Bronchial epithelial cell (primary cell): ENCODE data around the gene ZNF592. TPM values are rescaled to one million over a fixed set of nuclear protein-coding genes. Genes with fewer than 3 reads are reported as not detected.

ENCODE experiments used
- DNase-seq: peaks from one replicate; pipeline ENCODE4 v3.0.0-alpha.2; 2010; ENCODE audit warnings: low read depth
- FAIRE-seq: peaks from 2 replicates; lab custom pipeline; 2011; peaks lifted over from hg19 to GRCh38; lab: Jason Lieb, UNC
- H3K27me3 ChIP-seq: 2 replicates; pipeline ENCODE4 v1.5.1; 2011; ENCODE audit warnings: low read length; ENCODE audit not compliant: control insufficient read depth, insufficient read depth
- H3K36me3 ChIP-seq: 2 replicates; pipeline ENCODE4 v1.5.1; 2011; ENCODE audit warnings: low read length; ENCODE audit not compliant: control insufficient read depth, insufficient read depth
- H3K4me3 ChIP-seq: 2 replicates; pipeline ENCODE4 v1.5.1; 2011; ENCODE audit warnings: mild to moderate bottlenecking, low read depth, low read length, control low read depth
- CTCF ChIP-seq: IDR thresholded peaks from 2 replicates; pipeline ENCODE4 v1.5.1; 2011; ENCODE audit warnings: mild to moderate bottlenecking, moderate library complexity, low read length, control low read depth, inconsistent platforms; ENCODE audit not compliant: insufficient read depth, severe bottlenecking
- total RNA-seq: library from RNA; depleted of rRNA; stranded (reverse); fragments of >200 nt; gene quantifications from 2 replicates; pipeline ENCODE4 v1.2.1, GENCODE V29; 2014

ZNF592 gene
- total RNA-seq, 1 donor from 2014 or later: 2.6 TPM

DNA sequence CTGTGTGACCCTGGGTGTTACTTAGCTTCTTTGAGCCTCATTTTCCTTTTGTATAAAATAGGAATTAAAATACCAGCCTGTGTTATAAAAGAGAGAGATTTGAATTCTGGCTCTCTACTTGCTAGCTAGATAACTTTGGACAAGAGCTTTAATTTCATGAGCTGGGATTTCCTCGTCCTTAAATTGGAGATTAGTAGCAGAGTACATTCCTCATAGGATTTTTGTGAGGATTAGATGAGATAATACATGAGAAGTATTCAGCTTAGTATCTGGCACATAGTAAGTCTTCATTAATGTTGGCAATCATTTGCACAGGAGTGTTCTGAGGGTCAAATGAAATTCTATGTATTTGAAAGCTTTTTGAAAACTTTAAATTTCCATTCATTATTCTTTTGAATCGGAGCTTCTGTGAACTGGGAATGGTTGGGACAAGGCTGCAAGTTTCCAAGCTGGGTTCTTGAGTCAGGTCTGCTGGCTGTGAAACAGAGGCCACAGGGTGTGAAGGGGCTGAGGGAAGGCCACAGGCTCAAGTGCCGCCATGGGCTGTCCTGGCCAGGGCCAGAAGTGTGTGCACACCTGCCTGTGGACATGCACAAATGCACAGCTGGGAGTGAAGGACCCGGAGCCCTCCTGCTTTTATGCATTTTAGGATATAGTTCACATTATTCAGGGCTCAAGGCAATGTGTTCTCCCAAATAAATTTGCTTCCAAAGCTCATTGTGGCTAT is 86.0 kb downstream of the ZNF592 start:
- no peak for FAIRE-seq
- H3K4me3 ChIP-seq: no peak overlapping the region
- no peaks in the 10 kb centered on the region for H3K27me3 ChIP-seq
- no peaks in the 10 kb centered on the region for H3K36me3 ChIP-seq
- no peak for DNase-seq
- no peak for TF ChIP-seq CTCF

- TF ChIP-seq CTCF: no peak
- FAIRE-seq: no peak
These were observed 86.6 kb downstream of the ZNF592 start for GRCh38 chr15:84834969-84835368.

DNA sequence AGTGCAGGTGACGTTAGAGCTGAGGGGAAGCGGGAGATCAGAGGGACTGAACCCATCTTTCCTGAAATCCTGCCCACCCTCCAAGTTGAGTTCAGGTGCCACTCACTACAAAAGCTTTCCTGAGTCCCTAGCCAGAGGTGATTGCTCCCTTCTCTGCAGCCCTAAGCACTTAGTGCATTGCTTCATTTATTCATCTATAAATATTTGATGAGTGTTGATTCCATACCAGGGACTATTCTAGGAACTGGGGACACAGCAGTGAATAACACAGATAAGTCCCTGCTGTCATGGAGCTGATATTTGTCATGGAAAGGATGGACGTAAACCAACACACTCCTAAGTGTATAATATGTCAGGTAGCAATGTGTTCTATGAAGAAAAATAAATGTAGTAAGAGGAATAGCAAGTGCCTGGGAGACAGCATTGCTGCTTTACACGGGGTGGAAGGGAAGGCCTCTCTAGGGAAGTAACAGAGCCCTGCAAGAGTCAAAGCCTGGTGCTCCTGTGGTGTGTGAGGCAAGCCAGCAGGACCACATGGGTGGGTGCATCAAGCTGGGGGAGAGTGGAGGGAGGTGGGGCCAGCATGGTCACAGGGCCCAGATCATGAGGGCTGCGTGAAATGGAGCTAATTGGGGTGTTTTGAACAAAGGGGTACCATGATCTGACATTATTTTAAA is 87.4 kb downstream of the ZNF592 start:
- H3K27me3 ChIP-seq: no peaks in the 10 kb centered on the region
- no peaks in the 10 kb centered on the region for H3K36me3 ChIP-seq
- TF ChIP-seq CTCF: no peak
- DNase-seq: no peak
- no peak for FAIRE-seq
- H3K4me3 ChIP-seq: no peak overlapping the region

More at GRCh38 chr15:84834969-84835368, 86.6 kb downstream of the ZNF592 start:
- Histone ChIP-seq H3K4me3 (no peak overlapping the region), H3K27me3 (no peaks in the 10 kb centered on the region), H3K36me3 (no peaks in the 10 kb centered on the region)
- DNase-seq: no peak

DNA sequence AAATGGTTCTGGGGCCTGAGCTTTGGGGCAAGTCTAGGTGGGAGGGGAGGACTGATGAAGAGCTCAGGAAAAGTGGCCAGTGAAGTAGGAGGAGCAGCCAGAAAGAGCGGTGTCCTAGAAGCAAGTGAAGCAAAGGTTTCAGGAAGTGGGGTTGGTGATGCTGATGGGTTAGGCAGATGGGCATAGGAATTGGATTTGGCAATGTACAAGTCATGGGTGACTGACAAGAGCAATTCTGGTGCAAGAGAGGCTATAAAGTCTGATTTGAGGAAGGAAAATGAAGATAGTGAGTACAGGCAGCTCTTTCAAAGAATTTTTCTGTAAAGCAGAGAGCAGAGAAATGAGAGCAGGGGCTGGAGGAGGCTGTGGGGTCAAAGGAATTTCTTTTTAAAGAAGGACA is 88.5 kb downstream of the ZNF592 start:
- Histone ChIP-seq H3K4me3 (no peak overlapping the region), H3K27me3 (no peaks in the 10 kb centered on the region), H3K36me3 (no peaks in the 10 kb centered on the region)
- no peak for FAIRE-seq
- no peak for DNase-seq
- no peak for TF ChIP-seq CTCF

DNA sequence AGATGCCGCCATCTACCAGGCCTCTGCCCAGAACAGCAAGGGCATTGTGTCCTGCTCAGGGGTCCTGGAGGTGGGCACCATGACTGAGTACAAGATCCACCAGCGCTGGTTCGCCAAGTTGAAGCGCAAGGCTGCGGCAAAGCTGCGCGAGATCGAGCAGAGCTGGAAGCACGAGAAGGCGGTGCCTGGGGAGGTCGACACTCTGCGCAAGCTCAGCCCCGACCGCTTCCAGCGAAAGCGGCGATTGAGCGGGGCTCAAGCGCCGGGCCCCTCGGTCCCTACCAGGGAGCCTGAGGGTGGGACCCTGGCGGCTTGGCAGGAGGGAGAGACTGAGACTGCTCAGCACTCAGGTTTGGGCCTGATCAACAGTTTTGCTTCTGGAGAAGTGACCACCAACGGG is 91.3 kb downstream of the ZNF592 start:
- no peak for TF ChIP-seq CTCF
- no peaks in the 10 kb centered on the region for H3K27me3 ChIP-seq
- DNase-seq (no peak), FAIRE-seq (no peak)
- H3K36me3 ChIP-seq: no peaks in the 10 kb centered on the region
- H3K4me3 ChIP-seq: no peak overlapping the region

DNA sequence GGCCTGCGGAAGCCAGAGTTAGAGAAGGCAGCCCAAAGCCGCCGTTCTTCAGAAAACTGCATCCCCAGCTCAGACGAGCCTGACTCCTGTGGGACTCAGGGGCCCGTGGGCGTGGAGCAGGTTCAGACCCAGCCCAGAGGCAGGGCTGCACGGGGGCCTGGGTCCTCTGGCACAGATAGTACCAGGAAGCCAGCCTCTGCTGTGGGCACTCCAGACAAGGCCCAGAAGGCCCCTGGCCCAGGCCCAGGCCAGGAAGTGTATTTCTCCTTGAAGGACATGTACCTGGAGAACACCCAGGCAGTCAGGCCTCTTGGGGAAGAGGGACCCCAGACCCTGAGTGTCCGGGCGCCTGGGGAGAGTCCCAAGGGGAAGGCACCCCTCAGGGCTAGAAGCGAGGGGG is 91.9 kb downstream of the ZNF592 start:
- FAIRE-seq (no peak), DNase-seq (no peak)
- no peak overlapping the region for H3K4me3 ChIP-seq
- H3K27me3 ChIP-seq: no peaks in the 10 kb centered on the region
- H3K36me3 ChIP-seq: no peaks in the 10 kb centered on the region
- no peak for TF ChIP-seq CTCF
